GM12878 (cell line): ENCODE results near the gene JAML. TPM values are rescaled to one million over a fixed set of nuclear protein-coding genes. Genes with fewer than 3 reads are reported as not detected.

ENCODE experiments used
- ATAC-seq: fragments of 200-7000 bp; cut with Tn5 transposase; 3 replicates; pipeline ENCODE4 v1.9.1; 2020; ENCODE audit warnings: mild to moderate bottlenecking, moderate library complexity
- BruUV-seq: library from RNA; stranded (reverse); fragments of 400-500 nt; replicated peaks from 2 replicates; lab custom pipeline; 2021; lab: Mats Ljungman, UMichigan
- CTCF ChIA-PET: fragments of 300-600 bp; sonication (Branson Sonifier 250); formaldehyde crosslinking; extraction: SDS; loops from one replicate; lab custom pipeline; 2021; ENCODE audit warnings: inconsistent platforms; lab: Yijun Ruan, JAX
- POLR2A ChIA-PET: fragments of 350-600 bp; formaldehyde crosslinking; extraction: SDS; loops from one replicate; lab custom pipeline; 2021; ENCODE audit warnings: inconsistent platforms; lab: Charles Lee
- RAD21 ChIA-PET: fragments of 300-600 bp; sonication (Branson Sonifier 250); formaldehyde crosslinking; loops from one replicate; lab custom pipeline; 2023; ENCODE audit warnings: antibody characterized with exemption; ENCODE audit not compliant: unreplicated experiment; lab: Charles Lee
- SMC1A ChIA-PET: fragments of 300-600 bp; sonication (Branson Sonifier 250); formaldehyde crosslinking; loops from one replicate; lab custom pipeline; 2023; ENCODE audit not compliant: unreplicated experiment, uncharacterized antibody; lab: Charles Lee
- DNase-seq: peaks from one replicate; pipeline ENCODE4 v3.0.0-alpha.2; 2011; ENCODE audit warnings: low read depth, low spot score
- FAIRE-seq: peaks from 3 replicates; lab custom pipeline; 2011; peaks lifted over from hg19 to GRCh38; lab: Jason Lieb, UNC
- H2AFZ ChIP-seq: 2 replicates; pipeline ENCODE4 v1.6.0; 2011; ENCODE audit warnings: low read depth, low read length, control low read depth; ENCODE audit not compliant: control insufficient read depth
- H3K27ac ChIP-seq: 2 replicates; pipeline ENCODE4 v1.5.1; 2011; ENCODE audit warnings: control low read depth; ENCODE audit not compliant: control insufficient read depth, insufficient read depth
- H3K27me3 ChIP-seq, 2 experiments: replicated peaks in 1 of 2; 2 replicates each; pipeline versions ENCODE4 v1.6.0 to v1.6.1; 2011; ENCODE audit warnings: low read length in 1 of 2; ENCODE audit not compliant: control insufficient read depth in 2 of 2, insufficient read depth in 2 of 2
- H3K36me3 ChIP-seq, 2 experiments: 2 replicates each; pipeline ENCODE4 v1.5.1; 2011; ENCODE audit warnings: low read length in 1 of 2; ENCODE audit not compliant: control insufficient read depth in 2 of 2, insufficient read depth in 2 of 2
- H3K4me1 ChIP-seq: 2 replicates; pipeline ENCODE4 v1.6.1; 2011; ENCODE audit warnings: mild to moderate bottlenecking, low read length, moderate library complexity, mixed read lengths; ENCODE audit not compliant: control insufficient read depth, insufficient read depth
- H3K4me2 ChIP-seq: 2 replicates; pipeline ENCODE4 v1.6.0; 2011; ENCODE audit warnings: control low read depth; ENCODE audit not compliant: control insufficient read depth, insufficient read depth
- H3K4me3 ChIP-seq: fragments of 200-600 bp; sonication (generic); 2 replicates; pipeline ENCODE4 v1.5.1; 2016
- H3K79me2 ChIP-seq: 2 replicates; pipeline ENCODE4 v1.6.0; 2011; ENCODE audit warnings: low read length; ENCODE audit not compliant: control insufficient read depth, insufficient read depth
- H3K9ac ChIP-seq: 2 replicates; pipeline ENCODE4 v1.8.0; 2011; ENCODE audit warnings: low read length, control low read depth, mixed read lengths; ENCODE audit not compliant: control insufficient read depth, insufficient read depth
- H3K9me3 ChIP-seq: replicated peaks from 3 replicates; pipeline ENCODE4 v1.5.1; 2011; ENCODE audit warnings: mild to moderate bottlenecking, low read length; ENCODE audit not compliant: control insufficient read depth, insufficient read depth
- H4K20me1 ChIP-seq: 2 replicates; pipeline ENCODE4 v1.6.0; 2011; ENCODE audit not compliant: control insufficient read depth, insufficient read depth
- BMI1 ChIP-seq: fragments of 450-650 bp; IDR thresholded peaks from 2 replicates; pipeline ENCODE4 v1.6.1; 2016; ENCODE audit warnings: mild to moderate bottlenecking, moderate library complexity, borderline replicate concordance
- ETV6 ChIP-seq, 2 experiments: fragments of 450-650 bp in 1 of 2; IDR thresholded peaks in 1 of 2; conservative IDR thresholded peaks in 1 of 2; 2 replicates each; pipeline ENCODE4 v1.6.1; 2014; ENCODE audit warnings: antibody characterized with exemption in 1 of 2, borderline replicate concordance in 1 of 2, low read depth in 1 of 2, mild to moderate bottlenecking in 1 of 2, moderate library complexity in 1 of 2
- HDAC6 ChIP-seq: fragments of 200-600 bp; sonication (generic); IDR thresholded peaks from one replicate; pipeline ENCODE4 v1.8.0; 2017; ENCODE audit warnings: antibody characterized with exemption; ENCODE audit not compliant: unreplicated experiment
- NFIC ChIP-seq: IDR thresholded peaks from 2 replicates; pipeline ENCODE4 v1.6.1; 2012; ENCODE audit warnings: low read depth, mild to moderate bottlenecking, inconsistent platforms, low read length, moderate library complexity
- NFYA ChIP-seq: IDR thresholded peaks from 2 replicates; pipeline ENCODE4 v1.6.1; 2011; ENCODE audit warnings: low read depth, mild to moderate bottlenecking, low read length, improper control_type of control experiment, borderline replicate concordance
- NRF1 ChIP-seq: conservative IDR thresholded peaks from 2 replicates; pipeline ENCODE4 v1.6.1; 2011; ENCODE audit warnings: mild to moderate bottlenecking, low read depth, low read length, improper control_type of control experiment
- PAX8 ChIP-seq: fragments of 450-650 bp; IDR thresholded peaks from 2 replicates; pipeline ENCODE4 v1.6.1; 2017; ENCODE audit warnings: mild to moderate bottlenecking, moderate library complexity
- POLR2AphosphoS5 ChIP-seq: IDR thresholded peaks from 2 replicates; pipeline ENCODE4 v1.6.1; 2011; ENCODE audit warnings: mild to moderate bottlenecking, low read length, inconsistent platforms
- RFX5 ChIP-seq: IDR thresholded peaks from 2 replicates; pipeline ENCODE4 v1.6.1; 2011; ENCODE audit warnings: low read depth, low read length, improper control_type of control experiment
- SIN3A ChIP-seq: IDR thresholded peaks from 2 replicates; pipeline ENCODE4 v1.6.1; 2012; ENCODE audit warnings: low read depth, low read length, improper control_type of control experiment
- SMAD1 ChIP-seq: fragments of 450-650 bp; IDR thresholded peaks from 2 replicates; pipeline ENCODE4 v1.6.1; 2018; ENCODE audit warnings: mild to moderate bottlenecking, low read depth; ENCODE audit not compliant: partially characterized antibody
- SREBF2 ChIP-seq: IDR thresholded peaks from 2 replicates; pipeline ENCODE4 v1.6.1; 2012; ENCODE audit warnings: mild to moderate bottlenecking, low read length
- STAT1 ChIP-seq: fragments of 450-650 bp; conservative IDR thresholded peaks from 2 replicates; pipeline ENCODE4 v1.6.1; 2014; ENCODE audit warnings: antibody characterized with exemption, mild to moderate bottlenecking
- TCF7 ChIP-seq: IDR thresholded peaks from 2 replicates; pipeline ENCODE4 v1.6.1; 2014; ENCODE audit warnings: antibody characterized with exemption, borderline replicate concordance
- WGBS: methylation state at CpG from one replicate; pipeline ENCODE4 v1.1.6; 2016; ENCODE audit warnings: low lambda C conversion rate; ENCODE audit not compliant: insufficient replicate concordance, insufficient coverage; ENCODE audit errors: missing lambda C conversion rate; 5-methylcytosine and 5-hydroxymethylcytosine counted together
- in situ Hi-C: fragments of 300-500 bp; cut with MboI; formaldehyde crosslinking; loops from 9 replicates; pipeline ENCODE4 v1.14.3; 2018; ENCODE audit warnings: mixed read lengths
- intact Hi-C: fragments of 100-400 bp; cut with micrococcal nuclease; formaldehyde crosslinking; loops from one replicate; pipeline ENCODE4 v1.14.2; 2022; ENCODE audit not compliant: unreplicated experiment
- polyA plus RNA-seq, 11 experiments: library from polyadenylated mRNA; depleted of rRNA in 4 of 11; unstranded in 6 of 11; stranded (reverse) in 5 of 11; fragments of >200 nt; fragmentation: Nextera tagmentation in 4 of 11; fragmentation: Illumina TruSeq in 1 of 11; extraction: Ambion mirVana in 4 of 11; extraction: Trizol in 1 of 11; gene quantifications; 1 replicate in 1 of 11; 2 replicates in 10 of 11; pipeline versions ENCODE4 v1.2.1 to v1.2.3, GENCODE V29; 2011 to 2016; ENCODE audit warnings: inconsistent platforms in 2 of 11, missing spikeins in 2 of 11, low read depth in 1 of 11
- total RNA-seq, 4 experiments: library from RNA; depleted of rRNA in 3 of 4; stranded (reverse); fragments of >200 nt in 3 of 4; fragmentation: Illumina TruSeq in 1 of 4; extraction: Trizol in 1 of 4; gene quantifications; 2 replicates each; pipeline versions ENCODE4 v1.2.1 to v1.2.3, GENCODE V29; 2013 to 2021
- TF ChIP-seq, protein P1 (sequence below): fragments of 450-650 bp; formaldehyde crosslinking; IDR thresholded peaks from 2 replicates; pipeline ENCODE4 v1.4.0; 2022; ENCODE audit warnings: mild to moderate bottlenecking, moderate library complexity

The JAML gene
- total and polyA plus RNA-seq, 10 of the 15 experiments (the other 5 are each of a cell fraction or from before 2014, with no cell fraction given) = 0.60 to 8.1 (median 3.5) TPM

DNA sequence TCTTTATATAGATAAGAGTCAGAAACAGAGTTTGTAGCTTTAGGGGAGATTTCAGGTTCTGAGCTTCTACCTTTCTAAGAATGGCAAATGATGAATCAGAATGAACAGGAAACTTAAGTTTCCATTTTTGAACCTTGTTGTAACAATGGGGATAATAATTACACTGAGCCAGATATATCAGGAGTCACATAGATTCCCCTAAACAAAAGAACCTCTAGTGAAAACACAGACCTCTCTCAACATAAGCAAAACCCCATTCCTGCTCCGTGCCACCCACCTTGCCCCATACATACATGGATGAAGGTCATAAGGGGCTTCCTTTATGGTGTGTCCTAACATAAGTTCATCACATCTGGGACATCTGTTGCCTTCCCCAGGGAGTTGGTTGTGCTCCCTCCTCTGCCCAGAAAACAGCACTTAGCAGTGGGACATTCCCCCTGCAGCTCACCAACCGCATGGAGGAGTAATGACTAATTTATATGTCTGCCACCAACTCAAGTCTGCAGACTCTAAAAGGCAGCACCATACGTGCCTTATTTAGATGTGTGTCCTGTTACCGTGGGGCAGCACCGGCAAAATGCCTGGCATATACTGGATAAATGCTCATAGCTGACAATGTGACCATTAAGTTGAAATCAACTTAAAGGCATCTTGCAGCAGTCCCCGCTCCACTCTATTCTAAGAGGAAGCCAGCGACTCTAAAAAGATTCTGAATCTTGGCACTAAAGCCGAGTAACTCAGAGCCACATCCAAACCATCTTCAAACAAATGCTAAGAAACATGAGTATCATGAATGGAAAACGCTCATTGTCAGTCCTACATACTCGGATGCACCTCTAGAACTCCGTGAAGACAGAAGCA is 8.0 kb downstream of the JAML start (continued):
- TF ChIP-seq ETV6 (conservative IDR thresholded peaks at IDR 0.05 in 1 of 2, IDR thresholded peaks at IDR 0.05 in 1 of 2; ENCODE audit: borderline replicate concordance in 1 of 2, low read depth in 1 of 2) (peak in 1 of 2 experiments; percentile 51; a peak in 1 of 4 replicates), SIN3A (no peak), NRF1 (no peak)

DNA sequence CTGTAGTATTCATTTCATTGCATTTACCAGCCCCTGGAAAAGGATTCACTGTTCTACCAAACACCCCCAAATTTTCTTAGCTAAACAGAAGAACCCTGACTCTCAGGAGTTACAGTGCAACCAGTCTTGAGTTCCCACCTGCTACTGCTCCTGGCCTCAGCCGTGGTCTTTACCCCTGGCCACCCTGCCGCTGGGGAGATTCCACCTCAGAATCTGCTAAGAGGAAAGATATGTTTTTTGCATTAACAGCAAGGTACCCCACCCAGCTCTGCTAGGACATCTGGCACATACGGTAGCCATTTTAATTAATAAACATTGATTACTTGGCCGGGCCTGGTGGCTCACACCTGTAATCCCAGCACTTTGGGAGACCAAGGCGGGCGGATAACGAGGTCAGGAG is 9.0 kb downstream of the JAML start:
- H3K27ac ChIP-seq = peak overlapping the region; percentile 8; the same call in 1 of the 2 replicates
- H3K9me3 ChIP-seq = no peaks in the 10 kb centered on the region
- H3K9ac ChIP-seq = no peak overlapping the region
- ATAC-seq (no peak), DNase-seq (no peak), FAIRE-seq (no peak)
- H4K20me1 ChIP-seq = no peaks in the 10 kb centered on the region
- ChIA-PET SMC1A (interaction anchor here (0.6 to 5.8 kb wide), 15 partner anchors 10 to 152 kb away, joined by 3 to 80 read pairs (median 3); partner anchors contain the start of genes JAML and MPZL3), POLR2A (interaction anchor here (0.6 to 3.7 kb wide), 8 partner anchors 9 to 120 kb away, joined by 3 to 17 read pairs (median 6); partner anchors contain the start of genes JAML and MPZL3), RAD21 (interaction anchor here (0.8 to 4.2 kb wide), 13 partner anchors 10 to 217 kb away, joined by 3 to 43 read pairs (median 6); partner anchors contain the start of genes JAML, MPZL2 and MPZL3), CTCF (interaction anchor here (0.9 to 6.9 kb wide), 10 partner anchors 10 to 80 kb away, joined by 3 to 62 read pairs (median 4); partner anchors contain the start of gene MPZL3)
- H3K27me3 ChIP-seq = no peaks in the 10 kb centered on the region
- no peak overlapping the region for H2AFZ ChIP-seq
- WGBS = 78% methylated on average over 7 of the region's 7 CpGs
- peaks cover 36% of the 10 kb centered on the region for H3K4me1 ChIP-seq
- H3K4me2 ChIP-seq = no peak overlapping the region
- H3K79me2 ChIP-seq = no peaks in the 10 kb centered on the region
- in situ Hi-C loops (no loop called here), intact Hi-C loops (no loop called here)
- TF ChIP-seq NFIC = no peak
- no peak for TF ChIP-seq PAX8
- TF ChIP-seq HDAC6 = no peak
- TF ChIP-seq SREBF2 = no peak
- TF ChIP-seq, protein P1, sequence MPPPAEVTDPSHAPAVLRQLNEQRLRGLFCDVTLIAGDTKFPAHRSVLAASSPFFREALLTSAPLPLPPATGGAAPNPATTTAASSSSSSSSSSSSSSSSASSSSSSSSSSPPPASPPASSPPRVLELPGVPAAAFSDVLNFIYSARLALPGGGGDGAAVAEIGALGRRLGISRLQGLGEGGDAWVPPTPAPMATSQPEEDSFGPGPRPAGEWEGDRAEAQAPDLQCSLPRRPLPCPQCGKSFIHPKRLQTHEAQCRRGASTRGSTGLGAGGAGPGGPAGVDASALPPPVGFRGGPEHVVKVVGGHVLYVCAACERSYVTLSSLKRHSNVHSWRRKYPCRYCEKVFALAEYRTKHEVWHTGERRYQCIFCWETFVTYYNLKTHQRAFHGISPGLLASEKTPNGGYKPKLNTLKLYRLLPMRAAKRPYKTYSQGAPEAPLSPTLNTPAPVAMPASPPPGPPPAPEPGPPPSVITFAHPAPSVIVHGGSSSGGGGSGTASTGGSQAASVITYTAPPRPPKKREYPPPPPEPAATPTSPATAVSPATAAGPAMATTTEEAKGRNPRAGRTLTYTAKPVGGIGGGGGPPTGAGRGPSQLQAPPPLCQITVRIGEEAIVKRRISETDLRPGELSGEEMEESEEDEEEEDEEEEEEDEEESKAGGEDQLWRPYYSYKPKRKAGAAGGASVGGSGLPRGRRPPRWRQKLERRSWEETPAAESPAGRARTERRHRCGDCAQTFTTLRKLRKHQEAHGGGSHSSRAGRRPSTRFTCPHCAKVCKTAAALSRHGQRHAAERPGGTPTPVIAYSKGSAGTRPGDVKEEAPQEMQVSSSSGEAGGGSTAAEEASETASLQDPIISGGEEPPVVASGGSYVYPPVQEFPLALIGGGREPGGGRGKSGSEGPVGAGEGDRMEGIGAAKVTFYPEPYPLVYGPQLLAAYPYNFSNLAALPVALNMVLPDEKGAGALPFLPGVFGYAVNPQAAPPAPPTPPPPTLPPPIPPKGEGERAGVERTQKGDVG (CRISPR knock-in tag) = no peak
- TF ChIP-seq NRF1 = no peak
- TF ChIP-seq POLR2AphosphoS5 = no peak
- no peak for TF ChIP-seq NFYA
- TF ChIP-seq STAT1 = no peak
- TF ChIP-seq BMI1 = no peak
- no peak for TF ChIP-seq RFX5
- TF ChIP-seq SMAD1 = no peak
- no peak for TF ChIP-seq TCF7
- no TSS peak for BruUV-seq
- H3K4me3 ChIP-seq = no peak overlapping the region
- no peaks in the 10 kb centered on the region for H3K36me3 ChIP-seq
